Measurements from ENCODE around the gene PCK1.

PCK1 gene

DNA sequence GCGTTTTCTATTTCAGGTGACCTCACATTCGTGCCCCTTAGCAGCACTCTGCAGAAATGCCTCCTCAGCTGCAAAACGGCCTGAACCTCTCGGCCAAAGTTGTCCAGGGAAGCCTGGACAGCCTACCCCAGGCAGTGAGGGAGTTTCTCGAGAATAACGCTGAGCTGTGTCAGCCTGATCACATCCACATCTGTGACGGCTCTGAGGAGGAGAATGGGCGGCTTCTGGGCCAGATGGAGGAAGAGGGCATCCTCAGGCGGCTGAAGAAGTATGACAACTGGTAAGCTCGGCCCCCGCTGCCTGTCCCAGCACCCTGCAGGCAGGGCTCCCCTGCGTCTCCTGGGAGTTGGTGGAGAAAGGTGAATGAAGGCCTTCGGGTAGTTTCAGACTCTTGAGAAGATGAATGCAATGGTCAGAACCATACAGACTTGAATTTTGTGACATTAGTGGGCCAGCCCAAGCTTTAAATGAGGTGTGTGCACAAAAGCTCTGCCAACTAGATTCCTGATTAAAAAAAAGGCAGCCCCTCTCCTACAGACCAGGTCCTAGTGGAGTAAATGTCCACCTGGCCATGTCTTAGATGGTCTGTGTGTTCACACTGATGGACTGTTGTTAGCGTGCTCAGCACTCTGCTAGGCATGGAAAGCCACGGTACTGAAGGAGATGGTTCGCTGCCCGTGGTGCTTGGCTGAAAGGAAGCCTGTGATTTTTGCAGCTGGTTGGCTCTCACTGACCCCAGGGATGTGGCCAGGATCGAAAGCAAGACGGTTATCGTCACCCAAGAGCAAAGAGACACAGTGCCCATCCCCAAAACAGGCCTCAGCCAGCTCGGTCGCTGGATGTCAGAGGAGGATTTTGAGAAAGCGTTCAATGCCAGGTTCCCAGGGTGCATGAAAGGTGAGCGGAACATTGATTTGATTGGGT is 708 bp downstream of the PCK1 start:
- DNase-seq = no peak

DNA sequence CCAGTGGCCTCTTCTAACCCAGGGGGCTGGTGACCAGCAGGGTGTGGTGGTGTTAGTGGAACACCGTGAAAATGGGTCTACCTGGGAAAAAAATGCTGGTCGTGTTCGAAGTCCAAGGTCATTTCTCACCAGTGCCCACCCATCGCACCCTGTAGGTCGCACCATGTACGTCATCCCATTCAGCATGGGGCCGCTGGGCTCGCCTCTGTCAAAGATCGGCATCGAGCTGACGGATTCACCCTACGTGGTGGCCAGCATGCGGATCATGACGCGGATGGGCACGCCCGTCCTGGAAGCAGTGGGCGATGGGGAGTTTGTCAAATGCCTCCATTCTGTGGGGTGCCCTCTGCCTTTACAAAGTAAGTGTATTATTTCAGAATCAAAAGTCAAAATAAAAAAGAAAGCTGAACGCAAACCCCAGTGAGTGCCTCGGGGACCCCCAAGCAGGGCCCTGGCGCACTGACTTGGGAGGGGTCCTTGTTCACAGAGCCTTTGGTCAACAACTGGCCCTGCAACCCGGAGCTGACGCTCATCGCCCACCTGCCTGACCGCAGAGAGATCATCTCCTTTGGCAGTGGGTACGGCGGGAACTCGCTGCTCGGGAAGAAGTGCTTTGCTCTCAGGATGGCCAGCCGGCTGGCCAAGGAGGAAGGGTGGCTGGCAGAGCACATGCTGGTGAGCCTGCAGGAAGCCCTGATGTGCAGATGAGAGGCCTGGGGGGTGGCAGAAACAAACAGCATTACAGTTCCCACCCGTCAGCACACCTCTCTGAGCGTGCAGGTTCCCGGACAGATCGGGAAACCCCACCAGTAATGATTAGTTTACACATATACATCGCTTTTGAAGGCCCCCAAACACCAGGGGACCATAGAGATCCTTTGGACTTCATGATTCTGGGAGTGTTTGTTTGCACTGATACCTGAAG is 1.9 kb downstream of the PCK1 start:
- DNase-seq = no peak

DNA sequence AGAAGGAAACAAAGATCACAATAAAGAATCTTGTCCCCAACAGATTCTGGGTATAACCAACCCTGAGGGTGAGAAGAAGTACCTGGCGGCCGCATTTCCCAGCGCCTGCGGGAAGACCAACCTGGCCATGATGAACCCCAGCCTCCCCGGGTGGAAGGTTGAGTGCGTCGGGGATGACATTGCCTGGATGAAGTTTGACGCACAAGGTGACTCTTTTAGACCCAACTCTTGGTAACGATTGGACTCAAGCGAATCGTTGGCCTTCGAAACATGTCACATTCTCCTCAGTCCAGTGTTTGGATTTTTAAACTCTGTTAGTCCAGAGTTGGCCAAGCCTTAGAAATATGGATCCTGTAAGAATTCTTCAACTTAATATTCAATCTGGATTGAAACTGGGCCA is 2.6 kb downstream of the PCK1 start:
- no peak for DNase-seq

- no peak for DNase-seq
Observed at GRCh38 chr20:57564180-57564802, 3.4 kb downstream of the PCK1 start.

GRCh38 chr20:57564951-57565642 is 4.2 kb downstream of the PCK1 start:
- no peak for DNase-seq

GRCh38 chr20:57566399-57566798 is 5.5 kb downstream of the PCK1 start:
- DNase-seq = no peak

- no peak for DNase-seq
Observed at GRCh38 chr20:57566803-57567459, 6.0 kb downstream of the PCK1 start.

- DNase-seq = no peak
Observed at GRCh38 chr20:57567471-57568079, 6.7 kb downstream of the PCK1 start.

GRCh38 chr20:57568088-57568896 is 7.4 kb downstream of the PCK1 start:
- DNase-seq = no peak

DNA sequence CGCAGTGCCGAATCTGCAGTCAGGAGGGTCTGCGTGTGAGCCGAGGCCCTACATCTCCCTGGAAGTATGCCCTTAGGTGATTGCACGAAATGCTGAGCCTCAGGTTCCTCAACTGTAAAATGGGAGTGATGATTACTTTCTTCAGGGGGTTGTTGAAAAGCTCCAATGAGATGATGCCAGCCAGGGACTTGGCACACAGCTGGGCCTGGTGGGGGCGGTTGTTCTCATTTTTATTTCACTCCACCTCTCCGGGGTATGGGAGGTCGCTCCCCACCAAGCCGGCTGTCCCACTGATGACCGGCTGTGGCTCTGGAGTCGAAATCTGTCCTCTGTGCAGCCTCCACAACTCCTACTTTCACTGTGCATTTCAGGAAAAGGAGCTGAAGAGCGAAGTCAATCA is 8.1 kb downstream of the PCK1 start:
- no peak for DNase-seq

- no peak for DNase-seq
Observed at GRCh38 chr20:57570145-57570850, 9.4 kb downstream of the PCK1 start.

GRCh38 chr20:57570920-57571319 is 10.0 kb downstream of the PCK1 start:
- no peak for DNase-seq

DNA sequence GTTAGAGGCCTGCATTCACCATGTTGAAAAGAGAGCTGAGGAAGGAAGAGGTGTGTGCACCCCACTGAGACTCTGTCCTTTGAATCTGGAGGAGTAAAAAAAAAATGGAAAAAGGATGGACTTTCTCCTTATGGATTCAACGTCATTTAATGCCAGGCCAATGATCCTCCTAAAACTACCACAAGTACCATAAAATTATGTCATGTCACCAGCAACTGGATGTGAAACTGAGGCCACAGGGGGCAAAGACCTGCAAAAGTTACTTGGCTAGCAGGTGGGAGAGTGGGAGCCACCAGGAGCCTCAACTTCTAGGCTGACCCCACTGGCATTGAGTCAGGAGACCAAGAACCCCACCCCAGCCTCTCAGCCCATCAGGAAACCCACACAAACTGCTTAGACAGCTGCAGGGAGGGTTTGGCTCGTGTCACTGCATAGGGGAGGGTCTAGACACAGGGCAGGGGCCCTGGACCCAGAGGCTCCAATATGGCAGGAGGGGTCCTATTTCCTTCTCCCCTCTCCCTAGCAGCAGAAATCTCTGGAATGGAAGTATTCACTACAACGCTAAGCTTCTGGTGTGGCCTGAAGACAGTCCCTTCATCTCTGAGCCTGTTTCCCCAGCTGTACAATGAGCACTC is 11.0 kb downstream of the PCK1 start:
- DNase-seq = no peak

- DNase-seq = no peak
Observed at GRCh38 chr20:57573242-57573641, 12.3 kb downstream of the PCK1 start.

- DNase-seq = no peak
Observed at GRCh38 chr20:57573894-57574293, 13.0 kb downstream of the PCK1 start.

GRCh38 chr20:57574954-57575353 is 14.0 kb downstream of the PCK1 start:
- DNase-seq = no peak

GRCh38 chr20:57576002-57576401 is 15.1 kb downstream of the PCK1 start:
- no peak for DNase-seq

GRCh38 chr20:57576617-57577550 is 16.0 kb downstream of the PCK1 start:
- DNase-seq = no peak

Measured in NCI-H446 treated with DMSO at 0.1 percent for 48 hours (cell line).